ENCODE results near the gene TIMP2. TPM values are rescaled to one million over a fixed set of nuclear protein-coding genes. Genes with fewer than 3 reads are reported as not detected.

Gene TIMP2
- total and polyA plus RNA-seq, 2 donors (not counting 3 experiments of a cell fraction or from before 2014, with no cell fraction given) = 138 to 318 TPM

GRCh38 chr17:78853926-78854394 lies 71.2 kb downstream of the TIMP2 start:
- FAIRE-seq = no peak
- BruUV-seq (replicated peaks) = TSS peak; percentile 42
- H3K9ac ChIP-seq (replicated peaks; ENCODE audit: extremely low read depth, insufficient read depth, low read length) = no peak overlapping the region

More at GRCh38 chr17:78853926-78854394, 71.2 kb downstream of the TIMP2 start:
- H3K79me2 ChIP-seq (ENCODE audit: control insufficient read depth, insufficient read depth, low read length) = no peaks in the 10 kb centered on the region
- dilution Hi-C loops (cut with MboI; ENCODE audit: extremely low pct_ligation_motif_present, low sequenced_read_pairs) (no loop called here), intact Hi-C loops (cut with micrococcal nuclease) (no loop called here)
- peaks cover 8 to 25% of the 10 kb centered on the region in 2 experiments for H3K36me3 ChIP-seq (ENCODE audit: control insufficient read depth in 2 of 2, extremely low read depth in 1 of 2, insufficient read depth in 2 of 2, low read length in 2 of 2)
- H3K9me1 ChIP-seq (replicated peaks; ENCODE audit: control insufficient read depth, extremely low read depth, insufficient read depth, low read length) = no peaks in the 10 kb centered on the region
- H3K4me3 ChIP-seq (replicated peaks in 1 of 3; ENCODE audit: insufficient read depth in 1 of 3, low read depth in 1 of 3, low read length in 3 of 3) = no peak overlapping the region
- H3K4me1 ChIP-seq (ENCODE audit: control insufficient read depth, extremely low read depth, insufficient read depth, low read length) = no peaks in the 10 kb centered on the region
- H3K9me3 ChIP-seq (replicated peaks; ENCODE audit: control insufficient read depth, insufficient read depth, low read length) = no peaks in the 10 kb centered on the region
- TF ChIP-seq FOS (IDR thresholded peaks at IDR 0.05; ENCODE audit: borderline replicate concordance, insufficient read depth, low read length) (no peak), GATA2 (IDR thresholded peaks at IDR 0.05; ENCODE audit: insufficient read depth, insufficient read length, low read depth, low read length) (no peak), MAX (IDR thresholded peaks at IDR 0.05; ENCODE audit: insufficient read depth, insufficient read length) (no peak), POLR2AphosphoS5 (IDR thresholded peaks at IDR 0.05; ENCODE audit: insufficient read depth, low read depth, low read length) (no peak), EZH2 (IDR thresholded peaks at IDR 0.05; ENCODE audit: borderline replicate concordance, low read depth, low read length, severe bottlenecking) (no peak), JUN (IDR thresholded peaks at IDR 0.05; ENCODE audit: borderline replicate concordance, insufficient read depth, insufficient read length, low read depth) (no peak), POLR2A (IDR thresholded peaks at IDR 0.05; ENCODE audit: low read depth, low read length) (no peak), MYC (IDR thresholded peaks at IDR 0.05; ENCODE audit: low read depth, low read length) (no peak), CTCF (IDR thresholded peaks at IDR 0.05; ENCODE audit: extremely low read depth in 1 of 2, insufficient read depth in 1 of 2, low read depth in 1 of 2, low read length in 2 of 2) (no peak)
- no peaks in the 10 kb centered on the region for H4K20me1 ChIP-seq (replicated peaks; ENCODE audit: control insufficient read depth, extremely low read depth, insufficient read depth, low read length)
- no peak overlapping the region for H2AFZ ChIP-seq (ENCODE audit: low read depth, low read length)
- CTCF ChIA-PET = interaction anchor here (1.2 kb wide), 1 partner anchor 117 kb away, joined by 4 read pairs; no protein-coding TSS in a partner anchor
- no peak for DNase-seq (ENCODE audit: low read depth, low spot score)
- POLR2A ChIA-PET = no interaction called here
- H3K27ac ChIP-seq (ENCODE audit: insufficient read depth, low read depth, low read length) = no peak overlapping the region
- H3K4me2 ChIP-seq (ENCODE audit: insufficient read depth, low read length) = no peak overlapping the region
- no peaks in the 10 kb centered on the region for H3K27me3 ChIP-seq (ENCODE audit: control insufficient read depth in 2 of 2, insufficient read depth in 2 of 2, low read length in 2 of 2)
